Nephron progenitor cell (in vitro differentiated cells): ENCODE results near the gene CSTA.

Experiments
- DNase-seq: peaks from one replicate; pipeline ENCODE4 v3.0.0; 2021
- H3K27ac Mint-ChIP-seq: 2 replicates; pipeline ENCODE4 v1.8.0; 2021; ENCODE audit warnings: mild to moderate bottlenecking, moderate library complexity, mixed read lengths
- H3K27me3 Mint-ChIP-seq: 2 replicates; pipeline ENCODE4 v1.8.0; 2021; ENCODE audit warnings: mild to moderate bottlenecking, low read depth, mixed read lengths; ENCODE audit not compliant: poor library complexity
- H3K36me3 Mint-ChIP-seq: 2 replicates; pipeline ENCODE4 v1.8.0; 2021; ENCODE audit warnings: low read depth, mixed read lengths
- H3K4me1 Mint-ChIP-seq: 2 replicates; pipeline ENCODE4 v1.8.0; 2021; ENCODE audit warnings: mixed read lengths
- H3K4me3 Mint-ChIP-seq: 2 replicates; pipeline ENCODE4 v1.8.0; 2021; ENCODE audit warnings: mild to moderate bottlenecking, moderate library complexity, mixed read lengths
- H3K9me3 Mint-ChIP-seq: 2 replicates; pipeline ENCODE4 v1.8.0; 2021; ENCODE audit warnings: mild to moderate bottlenecking, moderate library complexity, mixed read lengths
- CTCF ChIP-seq: fragments of 200-600 bp; sonication (generic); IDR thresholded peaks from 2 replicates; pipeline ENCODE4 v1.5.0; 2021; ENCODE audit warnings: antibody characterized with exemption

The CSTA gene

GRCh38 chr3:122387709-122388108, 62.7 kb downstream of the CSTA start:
- no peak for TF ChIP-seq CTCF
- no peak overlapping the region for H3K4me3 Mint-ChIP-seq
- no peaks in the 10 kb centered on the region for H3K9me3 Mint-ChIP-seq
- peaks cover 30% of the 10 kb centered on the region for H3K36me3 Mint-ChIP-seq
- no peak overlapping the region for H3K27ac Mint-ChIP-seq
- H3K4me1 Mint-ChIP-seq, result peaks cover 31% of the 10 kb centered on the region
- no peak for DNase-seq
- H3K27me3 Mint-ChIP-seq, result peaks cover 5% of the 10 kb centered on the region

DNA sequence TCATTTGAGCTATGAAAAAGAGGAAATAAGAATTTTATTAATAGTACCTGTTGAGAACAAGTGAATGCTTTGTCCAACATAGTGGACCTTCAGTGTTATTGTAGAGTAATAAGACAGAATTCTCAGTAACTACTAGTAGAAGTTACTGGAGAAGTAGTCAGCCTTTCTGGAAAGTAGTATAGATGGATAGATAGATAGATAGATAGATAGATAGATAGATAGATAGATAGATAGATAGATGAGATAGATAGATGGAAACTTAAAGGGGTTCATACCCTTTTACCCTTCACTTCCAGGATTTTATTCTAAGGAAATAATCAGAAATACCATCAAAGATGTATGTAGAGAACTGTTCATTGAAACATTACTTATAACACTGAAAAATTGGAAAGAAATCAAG, 64.1 kb downstream of the CSTA start:
- Mint-ChIP-seq H3K27ac (no peak overlapping the region), H3K27me3 (peaks cover 8% of the 10 kb centered on the region), H3K36me3 (peaks cover 35% of the 10 kb centered on the region), H3K9me3 (no peaks in the 10 kb centered on the region), H3K4me1 (peaks cover 30% of the 10 kb centered on the region), H3K4me3 (no peak overlapping the region)
- no peak for DNase-seq
- TF ChIP-seq CTCF, result no peak

- no peak overlapping the region for H3K4me3 Mint-ChIP-seq
- H3K27me3 Mint-ChIP-seq, result peaks cover 8% of the 10 kb centered on the region
- no peak for DNase-seq
- H3K4me1 Mint-ChIP-seq, result peaks cover 30% of the 10 kb centered on the region
- peaks cover 35% of the 10 kb centered on the region for H3K36me3 Mint-ChIP-seq
- no peak for TF ChIP-seq CTCF
- H3K27ac Mint-ChIP-seq, result peak overlapping the region; percentile 31
- H3K9me3 Mint-ChIP-seq, result no peaks in the 10 kb centered on the region
Measured at GRCh38 chr3:122389892-122390291, 64.8 kb downstream of the CSTA start.

DNA sequence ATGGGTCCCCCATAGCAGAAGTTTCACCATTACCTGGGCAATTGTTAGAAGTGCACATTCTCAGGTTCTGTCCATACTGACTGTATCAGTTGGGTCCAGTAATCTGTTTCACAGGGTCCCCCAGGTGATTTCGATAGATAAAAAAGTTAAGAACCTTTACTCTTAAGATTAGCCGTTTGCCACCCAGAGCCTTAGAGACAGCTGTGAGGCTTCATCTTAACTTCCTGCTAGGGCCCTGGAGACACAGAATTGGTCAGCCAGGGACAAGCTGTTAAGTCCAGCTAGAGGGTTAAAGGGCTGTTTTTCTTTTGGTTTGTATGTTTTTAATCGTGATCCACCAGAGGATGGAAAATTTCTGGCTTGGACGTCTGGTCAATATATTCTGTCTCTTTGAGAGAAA, 65.6 kb downstream of the CSTA start:
- Mint-ChIP-seq H3K4me3 (no peak overlapping the region), H3K27ac (no peak overlapping the region), H3K4me1 (peaks cover 25% of the 10 kb centered on the region), H3K36me3 (peaks cover 34% of the 10 kb centered on the region), H3K27me3 (peaks cover 8% of the 10 kb centered on the region), H3K9me3 (no peaks in the 10 kb centered on the region)
- DNase-seq, result no peak
- TF ChIP-seq CTCF, result no peak
